ELR (cell line): ENCODE results near the gene HAGHL.

Source experiments
- DNase-seq: peaks from one replicate; pipeline ENCODE4 v3.0.0-alpha.2; 2015; ENCODE audit warnings: low read depth

HAGHL gene

GRCh38 chr16:726438-727290 lies at the start of gene HAGHL, which contains the start of gene CCDC78:
Gene HAGHL (plus strand): TSS chr16:727106. CDS start chr16:727510, 404 bp downstream.
Gene CCDC78 (minus strand): TSS chr16:726443. CDS start chr16:726367, 76 bp downstream.
- peak; percentile 52 for DNase-seq

GRCh38 chr16:677316-678190 lies 49.4 kb upstream of the HAGHL start:
- DNase-seq = no peak

GRCh38 chr16:678209-678857 lies 48.6 kb upstream of the HAGHL start:
- DNase-seq = no peak

DNA sequence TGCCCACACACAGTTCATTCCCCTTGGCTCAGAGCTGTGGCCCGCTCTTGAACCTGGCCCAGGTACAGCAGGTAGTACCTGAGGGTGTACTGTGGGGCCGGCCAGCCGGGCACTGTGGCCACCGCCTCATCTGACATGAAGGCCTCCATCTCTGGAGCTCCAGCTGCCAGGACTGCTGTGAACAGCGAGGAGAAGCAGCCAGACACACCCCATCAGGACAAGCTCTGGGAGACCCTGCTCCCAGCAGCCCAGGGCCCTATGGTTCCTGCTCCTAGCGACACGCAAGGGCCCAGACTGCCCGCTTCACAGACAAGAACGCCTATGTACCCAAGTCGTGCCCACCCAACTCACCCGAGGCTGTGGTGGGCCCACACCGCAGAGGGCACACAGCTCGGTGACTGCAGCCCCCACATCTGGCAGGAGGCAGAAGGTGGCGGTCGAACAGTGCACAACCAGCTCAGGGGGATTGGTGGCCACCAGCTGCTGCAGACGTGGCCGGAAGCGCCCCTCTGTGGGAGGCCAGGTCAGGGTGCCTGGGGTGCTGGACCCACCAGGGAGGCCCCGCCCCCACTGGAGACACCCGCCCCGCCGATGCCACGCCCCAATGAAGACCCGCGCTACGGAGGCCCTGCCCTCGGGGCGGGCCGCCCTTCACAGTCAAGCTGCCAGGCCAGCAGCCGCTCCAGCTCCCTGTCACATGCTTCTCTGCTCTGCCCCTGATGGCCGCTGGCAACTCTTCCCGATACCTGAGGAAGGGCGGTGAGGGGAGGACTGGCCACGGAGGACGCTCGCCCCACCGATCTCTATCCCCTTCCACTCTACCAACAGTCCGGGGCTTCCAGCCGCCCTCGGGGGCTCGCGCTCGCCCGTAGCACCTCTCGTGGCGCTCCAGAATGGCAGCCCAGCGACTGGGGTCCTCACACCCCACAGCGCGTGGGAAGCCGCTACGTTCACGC lies 47.8 kb upstream of the HAGHL start:
- DNase-seq = peak; percentile 52

- DNase-seq = peak; percentile 83
These were observed 46.9 kb upstream of the HAGHL start, which contains the start of gene STUB1 for GRCh38 chr16:679814-680624. Gene STUB1 (plus strand): TSS chr16:680410. CDS start chr16:680526, 116 bp downstream.

DNA sequence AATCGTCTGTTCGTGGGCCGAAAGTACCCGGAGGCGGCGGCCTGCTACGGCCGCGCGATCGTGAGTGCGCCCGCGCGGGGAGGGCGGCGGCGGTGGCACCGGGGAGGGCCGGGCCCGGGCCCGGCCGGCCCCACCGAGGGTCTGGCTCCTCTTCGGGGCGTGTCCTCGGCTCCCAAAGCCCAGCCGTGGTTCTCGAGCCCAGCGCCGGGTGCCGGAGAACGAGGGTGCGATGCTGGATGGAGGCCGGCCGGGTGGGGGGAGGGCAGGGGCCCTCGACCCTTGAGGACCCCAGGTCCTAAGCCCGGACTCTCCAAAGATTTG lies 46.3 kb upstream of the HAGHL start:
- no peak for DNase-seq

DNA sequence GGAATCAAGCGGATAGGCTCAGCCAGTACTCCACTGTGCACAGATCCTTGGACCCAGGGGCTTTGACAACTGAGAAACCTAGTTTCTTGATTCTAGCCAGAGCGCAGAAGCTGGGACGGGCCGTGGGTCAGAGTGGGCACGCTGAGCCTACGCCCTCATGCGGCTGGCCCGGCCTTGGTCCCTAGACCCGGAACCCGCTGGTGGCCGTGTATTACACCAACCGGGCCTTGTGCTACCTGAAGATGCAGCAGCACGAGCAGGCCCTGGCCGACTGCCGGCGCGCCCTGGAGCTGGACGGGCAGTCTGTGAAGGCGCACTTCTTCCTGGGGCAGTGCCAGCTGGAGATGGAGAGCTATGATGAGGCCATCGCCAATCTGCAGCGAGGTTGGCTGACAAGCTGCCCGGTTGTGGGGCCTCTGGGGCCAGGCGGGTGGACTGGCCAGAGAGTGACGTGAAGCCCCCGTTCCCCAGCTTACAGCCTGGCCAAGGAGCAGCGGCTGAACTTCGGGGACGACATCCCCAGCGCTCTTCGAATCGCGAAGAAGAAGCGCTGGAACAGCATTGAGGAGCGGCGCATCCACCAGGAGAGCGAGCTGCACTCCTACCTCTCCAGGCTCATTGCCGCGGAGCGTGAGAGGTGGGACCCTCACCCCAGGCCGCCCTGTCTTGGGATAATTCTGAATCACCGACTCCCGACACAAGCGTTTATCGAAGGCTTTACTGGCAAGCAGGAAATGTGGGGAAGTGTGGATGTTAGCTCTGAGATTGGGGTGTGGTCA lies 45.8 kb upstream of the HAGHL start:
- peak; percentile 52 for DNase-seq

GRCh38 chr16:681746-682427 lies 45.0 kb upstream of the HAGHL start:
- peak; percentile 54 for DNase-seq

- DNase-seq = no peak
These were observed 44.2 kb upstream of the HAGHL start for GRCh38 chr16:682493-683395.

GRCh38 chr16:683396-684070 lies 43.4 kb upstream of the HAGHL start:
- DNase-seq = no peak

DNA sequence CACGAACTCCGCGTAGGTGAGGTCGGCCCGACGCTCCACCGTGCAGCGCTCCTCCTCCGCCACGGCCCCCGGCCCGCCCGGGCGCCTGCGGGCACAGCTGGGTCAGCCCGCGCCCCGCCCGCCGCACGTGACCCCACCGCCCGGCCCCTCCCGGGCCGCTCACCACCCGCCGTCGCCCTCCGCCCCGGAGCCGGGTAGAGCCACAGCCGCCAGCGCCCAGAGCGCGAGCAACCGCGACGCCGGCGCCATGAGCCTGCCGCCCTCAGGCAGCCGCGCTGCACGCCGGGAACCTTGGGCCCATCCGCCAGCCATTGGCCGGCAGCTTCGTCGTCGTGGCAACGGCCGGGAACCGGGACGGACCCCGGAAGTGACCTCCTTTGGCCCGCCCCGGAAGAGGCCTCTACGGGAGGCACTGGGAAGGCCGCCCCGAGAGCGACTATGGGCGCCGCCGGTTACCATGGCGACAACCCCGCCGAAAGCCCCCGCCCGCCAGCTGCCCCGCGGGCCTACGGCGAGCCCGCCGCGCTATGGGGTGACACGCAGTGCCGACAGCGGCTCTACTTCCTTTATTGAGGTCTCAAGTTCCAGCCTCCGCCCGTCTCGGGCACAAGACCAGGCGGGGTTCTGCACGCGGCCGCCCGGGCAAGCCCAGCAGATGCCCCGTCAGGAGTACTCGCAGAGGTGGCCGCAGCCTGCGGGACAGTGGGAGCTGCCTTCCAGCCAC lies 42.7 kb upstream of the HAGHL start, which contains the start of gene JMJD8:
JMJD8 (minus strand) TSS at position 264 of the 724 bp plus-strand sequence; CDS start at position 249, 15 bp downstream.
- DNase-seq = peak; percentile 94

DNA sequence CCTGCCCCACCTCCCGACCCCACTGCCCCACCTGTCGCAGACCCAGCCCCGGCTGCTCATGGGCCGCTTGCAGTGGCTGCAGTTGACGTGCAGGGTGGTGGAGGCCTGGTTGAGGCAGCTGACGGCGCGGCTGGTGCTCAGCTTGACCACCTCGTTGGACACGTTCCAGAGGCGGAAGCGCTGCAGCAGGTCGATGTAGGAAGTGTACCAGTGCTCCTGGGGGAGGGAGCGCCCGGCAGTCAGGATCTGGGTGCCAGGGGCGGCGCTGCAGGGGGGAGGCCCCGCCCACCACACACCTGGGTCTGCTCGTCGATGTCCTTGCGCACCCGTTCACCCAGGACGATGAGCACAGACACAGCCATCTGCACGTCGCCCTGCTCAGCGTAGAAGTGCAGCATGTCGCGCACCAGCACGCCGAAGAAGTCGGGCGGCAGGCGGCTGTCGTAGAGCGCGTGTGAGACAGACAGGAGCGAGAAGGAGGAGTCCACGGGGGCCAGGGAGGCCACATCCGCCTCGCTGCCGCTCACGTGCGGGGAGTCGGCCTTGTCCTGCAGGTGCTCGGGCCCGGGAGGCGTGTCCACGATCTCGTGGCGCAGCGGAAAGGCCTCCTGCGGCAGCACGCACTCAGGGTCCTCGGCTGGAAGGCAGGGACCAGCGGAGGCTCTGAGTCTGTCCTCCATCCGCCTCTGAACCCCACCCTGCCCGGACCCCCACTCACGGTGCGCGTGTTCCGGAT lies 41.8 kb upstream of the HAGHL start:
- no peak for DNase-seq

DNA sequence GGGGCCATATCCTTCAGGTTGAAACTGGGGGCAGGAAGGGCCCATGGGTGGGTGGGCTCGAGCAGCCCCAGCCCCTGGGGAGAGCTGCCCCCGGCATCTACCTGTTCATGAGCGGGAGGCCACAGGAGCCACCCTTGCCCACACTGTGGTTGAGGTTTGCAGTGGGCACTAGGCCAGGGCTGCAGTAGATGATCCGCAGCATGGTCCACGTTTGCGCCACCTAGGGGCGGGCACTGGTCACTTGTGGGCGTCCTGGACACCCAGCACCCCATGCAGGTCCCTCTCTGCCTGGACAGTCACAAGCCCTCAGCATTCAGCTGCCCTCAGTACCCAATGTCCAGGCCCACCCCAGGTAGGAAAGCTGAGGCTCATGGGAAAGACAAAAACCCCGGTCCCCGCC lies 40.9 kb upstream of the HAGHL start:
- peak; percentile 57 for DNase-seq

DNA sequence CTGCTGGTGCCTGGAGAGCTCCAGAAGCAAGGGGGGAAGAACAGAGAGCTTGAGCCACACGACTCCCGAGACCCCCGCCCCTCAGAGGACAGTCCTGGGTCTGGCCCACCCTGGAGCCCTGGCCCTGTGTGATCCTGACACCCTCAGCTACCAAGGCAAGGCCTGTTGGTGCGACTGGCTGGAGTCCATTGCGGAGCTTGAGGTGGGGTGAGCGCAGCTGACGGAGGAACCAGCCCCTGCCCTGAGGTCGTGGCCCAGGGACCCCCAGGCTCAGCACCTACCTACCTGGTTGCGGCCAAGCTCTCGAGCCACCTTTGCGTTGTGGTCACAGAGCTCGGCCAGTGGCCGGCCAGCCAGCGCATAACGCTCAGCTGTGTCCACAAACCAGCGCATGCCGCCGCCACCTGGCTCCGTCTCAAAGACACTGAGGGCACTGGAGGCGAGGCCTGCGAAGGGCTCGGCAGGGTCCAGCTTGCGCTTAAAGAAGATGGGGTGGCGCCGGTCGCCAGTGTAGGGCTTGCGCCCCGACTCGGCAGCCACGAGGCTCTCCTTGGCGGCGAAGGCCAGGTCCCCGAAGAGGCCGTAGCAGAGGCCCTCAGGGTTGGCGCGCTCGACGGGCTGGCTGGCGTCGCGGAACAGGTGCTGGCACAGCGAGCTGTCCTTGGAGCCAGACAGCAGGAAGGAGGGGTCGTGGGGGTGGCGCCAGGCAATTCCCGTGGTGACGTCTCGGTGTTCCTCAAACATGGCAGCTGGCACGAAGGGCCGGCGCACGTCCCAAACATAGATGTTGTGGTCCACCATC lies 40.2 kb upstream of the HAGHL start:
- DNase-seq = no peak

DNA sequence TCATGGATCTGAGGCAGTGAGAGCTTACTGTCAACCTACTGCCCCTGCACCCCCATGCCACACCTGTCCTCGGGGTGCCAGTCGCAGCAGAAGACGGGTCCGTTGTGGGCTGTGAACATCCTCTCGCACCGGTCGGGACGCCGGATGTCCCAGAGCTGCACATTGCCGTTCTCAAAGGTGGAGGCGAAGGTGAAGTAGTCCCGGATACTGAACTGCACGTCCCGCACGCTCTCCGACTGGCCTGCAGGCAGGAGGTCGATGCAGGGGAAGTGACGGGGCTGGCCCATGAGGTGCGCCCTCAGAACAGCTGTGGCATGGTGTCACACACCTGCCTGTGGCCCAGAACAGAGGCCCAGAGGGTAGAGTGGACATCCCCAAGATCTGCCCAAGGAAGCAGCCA lies 39.4 kb upstream of the HAGHL start:
- DNase-seq = no peak
